Inflammatory macrophage treated with lipopolysaccharide for 1 hour (primary cell): Measurements from ENCODE around the gene SHC1.

Experiments used
- DNase-seq, 2 donors: peaks; one replicate each; pipeline ENCODE4 v3.0.0-alpha.2; 2020 to 2022

The SHC1 gene

GRCh38 chr1:154973344-154974101 lies 3.0 kb upstream of the SHC1 start:
- peak; percentile 92 to 98 for DNase-seq

GRCh38 chr1:154972517-154973343 lies 2.2 kb upstream of the SHC1 start:
- no peak for DNase-seq

DNA sequence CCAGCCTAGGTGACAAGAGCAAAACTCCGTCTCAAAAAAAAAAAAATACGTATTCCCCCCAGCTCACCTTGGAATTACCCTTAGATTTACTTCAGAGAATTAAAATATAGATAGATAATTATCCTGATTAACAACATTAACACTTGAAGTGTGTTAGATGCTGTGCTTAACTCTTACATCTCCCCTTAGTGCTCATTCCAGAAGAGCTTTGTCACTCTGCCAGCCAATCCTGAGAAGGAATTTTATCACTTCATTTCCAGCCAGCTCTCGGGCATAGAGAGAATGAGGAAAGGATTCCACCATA lies 1.6 kb upstream of the SHC1 start:
- no peak for DNase-seq

DNA sequence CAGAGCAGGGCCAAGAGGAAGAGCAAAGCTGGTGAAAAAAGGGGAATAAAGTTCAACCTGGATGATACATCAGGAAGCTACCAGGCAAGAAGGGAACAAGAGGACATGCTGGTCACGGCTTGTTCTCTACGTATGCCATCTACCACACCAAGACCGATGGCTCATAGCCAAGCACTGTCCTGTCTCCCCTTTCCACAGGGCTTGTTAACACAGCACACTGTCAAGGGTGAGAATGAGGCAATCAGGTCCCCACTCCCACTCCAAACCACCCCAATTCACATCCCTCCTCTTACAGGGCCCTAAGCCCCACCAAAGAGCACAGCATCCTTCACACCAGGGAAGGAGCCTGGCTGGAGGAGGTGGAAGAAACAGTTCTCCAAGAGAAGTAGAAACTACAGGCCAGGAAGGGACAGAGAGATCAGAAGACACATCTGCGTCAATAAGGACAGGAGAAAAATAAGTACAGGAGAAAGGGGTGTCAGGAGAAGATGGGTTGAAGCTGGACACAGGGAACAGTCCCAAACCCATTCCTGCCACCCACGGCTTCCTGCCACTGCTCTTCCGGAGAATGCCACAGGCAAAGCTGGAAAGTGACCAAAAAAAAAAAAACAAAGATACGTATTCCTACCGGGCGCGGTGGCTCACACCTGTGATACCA lies 923 bp upstream of the SHC1 start:
- peak in 1 of 2 donors; percentile 33 for DNase-seq

GRCh38 chr1:154969860-154970452 lies 591 bp downstream of the SHC1 start:
- DNase-seq = no peak

GRCh38 chr1:154969246-154969645 lies 1.3 kb downstream of the SHC1 start:
- DNase-seq = no peak

DNA sequence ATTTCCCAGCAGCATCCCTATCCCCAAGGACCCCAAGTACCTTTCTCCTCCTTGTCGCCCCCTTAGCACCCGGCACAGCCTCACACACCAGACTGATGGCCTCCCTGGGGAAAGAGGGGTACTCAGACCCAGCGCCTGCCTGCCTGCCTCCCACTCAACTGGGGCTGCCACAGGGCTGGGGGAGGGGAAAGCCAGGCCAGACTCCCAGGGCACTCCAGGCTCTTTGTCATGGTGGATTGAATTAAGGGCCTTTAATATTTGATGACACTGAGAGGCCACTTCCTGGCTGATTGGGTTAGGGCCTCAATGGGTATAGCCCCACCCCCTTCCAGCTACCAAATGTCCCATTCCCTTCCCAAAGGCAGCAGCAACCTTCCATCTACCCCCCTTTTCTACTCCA lies 1.8 kb downstream of the SHC1 start:
- DNase-seq = no peak

GRCh38 chr1:154967331-154967950 lies 3.1 kb downstream of the SHC1 start:
- DNase-seq = no peak

GRCh38 chr1:154966111-154966510 lies 4.4 kb downstream of the SHC1 start:
- no peak for DNase-seq

DNA sequence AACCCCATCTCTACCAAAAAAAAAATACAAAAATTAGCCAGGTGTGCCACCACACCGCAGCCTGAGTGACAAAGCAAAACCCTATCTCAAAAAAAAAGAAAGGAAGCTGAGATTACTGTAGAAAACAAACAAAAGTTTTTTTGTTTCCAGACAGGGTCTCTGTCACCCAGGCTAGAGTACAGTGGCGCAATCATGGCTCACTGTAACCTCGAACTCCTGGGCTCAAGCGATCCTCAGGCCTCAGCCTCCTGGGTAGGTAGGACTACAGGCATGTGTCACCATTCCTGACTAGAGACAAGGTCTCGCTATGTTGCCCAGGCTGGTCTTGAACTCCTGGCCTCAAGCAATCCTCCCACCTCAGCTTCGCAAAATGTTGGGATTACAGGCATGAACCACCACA lies 6.2 kb downstream of the SHC1 start:
- no peak for DNase-seq

GRCh38 chr1:154963643-154964042 lies 6.9 kb downstream of the SHC1 start:
- DNase-seq = no peak

DNA sequence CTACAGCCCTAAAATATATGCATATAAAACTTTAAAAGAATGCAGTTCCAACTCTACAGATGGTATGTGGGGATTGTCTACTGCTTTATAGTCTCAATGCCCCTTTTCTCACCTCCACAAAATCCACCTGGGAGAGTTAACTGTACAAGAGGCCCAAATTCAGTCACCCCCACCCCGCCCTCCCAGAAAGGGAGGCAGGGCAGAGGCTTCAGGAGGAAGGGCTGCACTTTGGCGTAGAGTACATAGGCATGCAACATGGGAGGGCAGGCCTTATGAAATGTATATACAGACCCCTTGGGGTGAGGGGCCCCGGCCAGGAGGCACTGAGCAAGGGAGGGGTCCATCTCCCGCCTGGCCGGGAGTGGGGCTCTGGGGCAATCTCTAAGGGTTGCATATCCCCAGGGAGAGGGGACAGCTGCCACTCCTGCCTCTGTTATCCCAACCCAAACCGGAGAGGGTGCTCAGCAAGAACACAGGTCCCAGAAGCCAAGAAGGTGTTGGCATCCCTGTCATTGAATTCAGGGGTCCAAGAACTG lies 7.7 kb downstream of the SHC1 start:
- no peak for DNase-seq

GRCh38 chr1:154962156-154962749 lies 8.3 kb downstream of the SHC1 start:
- DNase-seq = no peak

DNA sequence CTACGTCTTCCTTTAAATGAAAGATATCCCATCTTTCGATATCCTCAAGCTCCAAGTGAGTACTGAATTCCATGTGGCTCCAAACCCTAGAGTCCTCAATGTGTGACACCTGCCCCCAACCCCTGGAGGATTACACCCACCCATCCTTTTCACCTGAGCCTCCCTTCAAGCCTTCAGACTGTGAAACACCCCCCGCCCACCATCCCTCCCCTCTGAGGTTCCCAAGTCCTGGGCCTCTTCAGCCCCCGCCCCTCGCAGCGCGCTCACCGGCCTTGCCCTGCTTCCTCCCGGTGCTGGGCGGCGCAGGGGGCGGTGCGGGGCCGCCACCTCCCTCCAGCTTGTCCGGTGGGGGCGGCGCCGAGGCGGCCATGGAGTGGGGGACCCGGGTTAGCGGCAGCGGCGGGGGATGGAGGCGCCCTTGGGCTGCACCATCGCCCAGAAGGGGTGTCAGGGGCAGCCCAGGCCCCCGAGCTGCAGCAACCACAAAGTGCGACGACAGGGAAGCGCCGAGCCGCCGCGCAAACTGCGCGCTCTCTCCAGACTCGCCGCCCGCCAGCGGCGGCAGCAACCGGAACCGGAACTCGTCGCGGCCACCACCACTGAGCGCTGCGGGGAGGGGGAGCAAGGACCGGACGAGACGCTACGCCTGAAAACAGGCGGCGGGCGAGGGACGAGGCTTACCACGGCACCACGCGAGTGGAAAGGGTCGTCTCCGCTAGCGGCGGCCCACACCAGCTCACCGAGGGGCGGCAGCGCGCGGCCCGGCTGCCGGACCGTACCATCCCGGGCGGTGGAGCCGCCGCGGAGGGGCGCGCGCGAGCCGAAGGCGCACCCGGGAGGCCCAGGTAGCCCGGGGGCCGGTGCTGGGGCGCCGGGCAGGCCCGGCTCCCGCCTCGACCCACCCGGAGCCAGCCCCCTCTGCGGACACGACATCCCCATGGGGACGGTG lies 9.1 kb downstream of the SHC1 start, which contains the start of gene PYGO2:
TSS of gene PYGO2 (minus strand) at position 576 of the 949 bp plus-strand sequence. CDS start at position 370, 206 bp downstream.
- peak; percentile 54 to 68 for DNase-seq

DNA sequence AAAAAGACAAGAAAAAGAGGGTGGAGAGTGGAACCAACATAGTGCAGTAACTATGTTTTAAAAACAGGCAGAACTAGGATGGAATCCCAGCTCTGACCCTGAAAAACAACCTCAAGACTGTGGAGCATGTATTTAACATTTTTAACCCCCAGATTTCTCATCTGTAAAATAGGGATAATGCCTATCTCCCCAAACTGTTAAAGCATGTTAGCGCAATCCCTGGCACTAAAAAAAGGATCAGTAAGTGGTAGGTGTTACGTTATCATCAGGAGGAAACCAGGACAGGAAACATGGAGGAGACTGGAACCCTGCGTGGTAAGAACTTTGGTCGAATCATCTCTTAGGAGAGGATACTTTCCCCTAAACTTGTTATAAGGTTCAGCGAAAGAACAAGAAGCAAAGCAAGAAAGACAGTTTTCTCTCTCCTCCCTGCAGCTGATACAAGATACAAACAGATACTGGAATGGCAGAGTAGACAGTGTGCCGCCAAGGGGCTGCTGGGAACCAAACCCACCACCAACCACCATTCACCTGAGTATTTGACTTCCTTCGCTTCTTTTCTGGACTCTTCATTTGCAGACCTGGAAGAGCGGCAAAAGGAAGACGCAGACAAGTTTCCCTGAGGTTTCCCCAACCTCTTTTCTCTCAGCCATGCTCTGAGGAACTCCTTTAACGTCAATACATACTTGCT lies 10.0 kb downstream of the SHC1 start:
- no peak for DNase-seq

DNA sequence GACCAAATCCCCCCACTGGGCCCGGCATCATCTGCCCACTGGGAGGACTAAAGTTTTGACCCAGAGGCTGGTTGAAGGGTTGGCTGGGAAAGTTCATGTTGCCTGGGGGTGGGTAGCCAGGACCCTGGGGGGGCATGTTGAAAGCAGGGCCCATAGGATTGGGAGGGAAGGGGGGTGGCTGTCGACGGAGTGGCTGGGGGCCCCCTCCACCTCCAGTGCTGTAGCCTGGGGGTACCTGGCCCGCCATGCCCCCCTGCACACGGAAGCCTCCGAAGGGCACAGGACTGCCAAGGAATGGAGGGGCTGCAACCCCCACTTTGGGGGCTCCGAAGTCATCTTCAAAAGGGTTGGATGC lies 11.1 kb downstream of the SHC1 start:
- no peak for DNase-seq

- DNase-seq = no peak
Measured at GRCh38 chr1:154958681-154959425, 11.7 kb downstream of the SHC1 start.

- peak; percentile 56 to 64 for DNase-seq
Measured at GRCh38 chr1:154958036-154958435, 12.5 kb downstream of the SHC1 start.

- DNase-seq = no peak
Measured at GRCh38 chr1:154957091-154957657, 13.4 kb downstream of the SHC1 start.
